GM19238 (cell line): ENCODE results near the gene DDHD1.
A peak's percentile ranks its signal among the peaks of the same experiment; 100 is the strongest.
"Not testable (repeated sequence)": the region's sequence is repeated elsewhere in the genome, so short reads cannot be mapped to it uniquely, and the experiment has no call there.

Source experiments
- DNase-seq: peaks from one replicate; pipeline ENCODE4 v3.0.0; 2011; ENCODE audit warnings: low spot score; ENCODE audit not compliant: insufficient read length

DDHD1 gene

DNA sequence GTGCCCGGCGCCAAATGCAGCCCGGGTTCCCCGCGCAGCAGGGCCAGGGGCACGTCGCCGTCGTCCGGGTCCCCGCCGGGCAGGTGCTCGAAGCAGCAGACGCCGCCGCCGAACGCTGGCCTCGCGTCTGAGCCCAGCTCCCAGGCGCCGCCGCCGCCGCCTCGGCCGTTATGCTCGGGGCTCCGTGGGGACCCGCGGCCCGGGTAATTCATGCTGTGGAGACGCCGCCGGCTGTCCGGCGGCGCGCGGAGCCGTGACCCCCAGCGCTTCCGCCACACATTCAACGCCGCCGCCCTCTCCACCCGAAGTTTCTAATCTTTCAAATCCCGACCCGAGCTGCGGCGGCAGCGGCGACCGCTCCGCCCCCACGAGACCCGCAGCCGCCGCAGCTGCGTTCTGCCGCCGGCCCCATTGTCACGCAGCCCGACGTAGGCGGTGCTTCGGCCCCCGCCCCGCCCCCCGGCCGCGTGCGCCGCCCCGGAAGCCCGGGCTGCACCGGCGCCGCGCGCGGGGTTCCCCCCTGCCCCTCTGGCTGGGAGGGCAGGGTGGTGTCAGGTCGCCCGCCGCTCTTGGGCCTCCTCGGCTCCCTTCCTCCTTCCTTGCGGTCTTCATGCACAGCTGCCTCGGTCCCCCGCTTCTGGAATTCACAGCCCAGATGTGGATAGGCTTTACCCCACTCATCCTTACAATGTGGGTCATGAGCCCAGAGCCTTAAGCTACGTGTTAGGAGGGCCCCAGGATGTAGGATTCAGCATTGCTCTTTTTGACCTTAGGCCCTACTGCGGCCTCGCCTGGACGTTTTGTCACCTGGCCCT lies at the start of gene DDHD1:
Gene DDHD1 (minus strand): TSS at position 437 of the 815 bp plus-strand sequence. CDS start 225 bp downstream, at position 212.
- peak; percentile 87 for DNase-seq

- no peak for DNase-seq
These were observed 42.8 kb upstream of the DDHD1 start for GRCh38 chr14:53195949-53196348.

- DNase-seq = no peak
These were observed 40.1 kb upstream of the DDHD1 start for GRCh38 chr14:53193193-53193592.

GRCh38 chr14:53192052-53192760 lies 39.1 kb upstream of the DDHD1 start:
- no peak for DNase-seq

DNA sequence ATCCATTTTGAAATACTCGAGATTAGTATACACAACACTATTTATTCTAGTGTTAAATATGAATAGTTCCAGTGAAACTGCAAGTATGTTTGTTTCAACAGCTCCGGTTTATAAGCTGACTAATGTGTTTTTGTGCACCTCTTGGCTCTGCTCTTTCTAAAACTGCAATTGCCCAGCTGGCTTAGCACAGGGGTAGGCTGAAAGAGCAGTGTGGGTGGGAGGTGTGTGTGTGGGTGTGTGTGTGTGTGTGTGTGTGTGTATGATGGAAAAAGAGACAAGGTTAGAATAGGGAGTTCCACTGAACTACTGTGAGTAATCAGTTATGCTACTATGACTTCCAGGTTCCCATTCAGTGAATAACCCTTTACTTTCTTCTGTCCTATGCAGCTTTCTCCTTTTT lies 37.8 kb upstream of the DDHD1 start:
- no peak for DNase-seq

- DNase-seq = no peak
These were observed 34.9 kb upstream of the DDHD1 start for GRCh38 chr14:53187921-53188463.

GRCh38 chr14:53186532-53186931 lies 33.4 kb upstream of the DDHD1 start:
- DNase-seq = no peak

GRCh38 chr14:53183611-53184010 lies 30.5 kb upstream of the DDHD1 start:
- DNase-seq = no peak

DNA sequence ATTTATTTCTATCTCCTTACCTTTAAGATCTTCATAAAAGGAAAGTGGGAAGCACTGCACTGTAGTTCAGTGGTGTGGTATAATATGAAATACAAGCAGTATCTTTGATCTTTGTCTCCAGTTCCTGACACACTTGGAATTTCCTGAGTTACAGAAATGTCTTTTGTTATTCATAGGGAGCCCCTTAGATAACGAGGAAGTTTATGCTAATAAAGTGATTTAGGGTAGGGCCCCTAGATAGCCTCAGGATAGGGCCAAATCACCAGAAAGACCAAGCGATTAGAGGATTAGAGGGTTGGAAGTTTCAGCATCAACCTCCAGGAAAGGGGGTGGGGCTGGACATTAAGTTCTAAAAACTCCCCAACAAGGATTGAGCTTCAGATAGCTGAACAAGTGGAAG lies 29.9 kb upstream of the DDHD1 start:
- DNase-seq = no peak

DNA sequence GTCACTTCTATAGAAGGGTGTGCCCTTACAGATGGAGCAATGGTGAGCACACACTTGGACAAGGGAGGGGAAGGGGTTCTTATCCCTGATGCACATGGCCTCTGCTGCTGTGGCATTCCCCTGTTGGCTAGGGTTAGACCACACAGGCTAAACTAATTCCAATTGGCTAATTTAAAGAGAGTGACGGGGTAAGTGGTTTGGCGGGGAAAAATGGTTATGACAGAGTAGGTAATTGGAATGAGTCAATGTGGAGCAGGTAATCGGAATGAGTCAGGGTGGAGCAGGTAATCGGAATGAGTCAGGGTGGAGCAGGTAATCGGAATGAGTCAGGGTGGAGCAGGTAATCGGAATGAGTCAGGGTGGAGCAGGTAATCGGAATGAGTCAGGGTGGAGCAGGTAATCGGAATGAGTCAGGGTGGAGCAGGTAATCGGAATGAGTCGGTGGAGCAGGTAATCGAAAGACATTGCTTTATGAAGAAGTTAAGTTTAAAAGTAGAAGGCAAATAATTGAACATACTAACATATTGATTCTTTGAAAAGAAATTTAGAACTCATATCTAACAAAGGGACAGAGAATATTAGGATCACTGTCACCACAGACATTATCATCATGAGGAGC lies 28.4 kb upstream of the DDHD1 start:
- DNase-seq = not testable (repeated sequence)

DNA sequence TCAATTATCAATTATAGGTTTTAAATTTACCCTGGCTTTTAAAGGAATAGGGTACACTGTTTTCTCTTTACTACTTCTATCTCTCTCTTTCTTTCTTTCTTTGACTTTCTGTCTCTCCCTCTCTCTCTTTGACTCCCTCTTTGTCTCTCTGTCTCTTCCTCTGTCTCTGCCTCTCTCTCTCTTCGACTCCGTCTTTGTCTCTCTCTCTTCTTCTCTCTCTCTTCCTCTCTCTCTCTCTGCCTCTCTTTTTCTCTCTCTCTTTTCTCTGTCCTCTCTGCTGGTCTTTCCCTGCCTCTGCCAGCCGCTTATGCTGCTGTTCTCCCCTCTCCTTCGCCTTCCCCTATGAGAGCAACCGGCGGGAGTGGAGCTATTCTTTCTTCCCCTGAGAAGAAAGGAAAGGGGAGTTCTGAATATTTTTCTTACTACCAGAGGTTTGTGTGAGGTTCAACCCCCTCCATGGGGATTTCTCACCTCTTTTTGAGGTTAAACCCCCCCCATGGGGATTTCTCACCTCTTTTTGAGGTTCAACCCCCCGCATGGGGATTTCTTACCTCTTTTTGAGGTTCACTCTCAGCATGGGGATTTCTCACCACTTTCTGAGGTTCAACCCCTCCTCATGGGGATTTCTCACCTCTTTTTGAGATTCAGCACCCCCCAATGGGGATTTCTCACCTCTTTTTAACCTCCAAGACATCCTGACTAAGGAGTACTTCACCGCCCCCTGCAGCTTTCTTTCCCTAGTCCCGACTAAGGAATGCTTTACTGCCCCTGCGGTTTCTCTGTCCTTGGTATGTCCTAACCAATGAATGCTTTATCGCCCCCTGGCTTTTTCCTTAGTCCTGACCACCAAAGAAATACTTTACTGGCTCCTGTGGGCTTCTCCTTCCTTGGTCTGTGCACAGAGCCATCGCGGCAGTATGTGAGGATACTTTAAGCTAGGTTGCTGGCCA lies 27.4 kb upstream of the DDHD1 start:
- no peak for DNase-seq

- DNase-seq = not testable (repeated sequence)
These were observed 26.4 kb upstream of the DDHD1 start for GRCh38 chr14:53179486-53180005.

DNA sequence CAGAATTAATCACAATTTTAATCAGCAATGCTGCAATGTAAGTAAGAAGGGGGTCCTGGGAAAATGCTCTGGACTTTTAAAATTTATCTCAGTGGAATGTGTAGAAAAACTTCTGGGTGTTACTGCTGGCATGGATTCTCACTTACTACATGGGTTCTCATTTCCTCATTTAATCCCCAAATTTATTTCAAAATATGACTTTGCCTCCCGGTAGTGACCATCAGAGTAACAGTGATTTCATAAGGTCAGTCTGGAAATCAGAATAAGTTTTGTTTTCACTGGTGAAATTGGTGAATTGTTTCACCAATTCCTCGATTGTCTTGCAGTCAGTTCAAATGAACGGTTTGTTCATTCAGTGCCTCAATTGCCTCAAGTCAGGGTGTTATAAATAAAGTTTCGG lies 22.3 kb upstream of the DDHD1 start:
- no peak for DNase-seq

DNA sequence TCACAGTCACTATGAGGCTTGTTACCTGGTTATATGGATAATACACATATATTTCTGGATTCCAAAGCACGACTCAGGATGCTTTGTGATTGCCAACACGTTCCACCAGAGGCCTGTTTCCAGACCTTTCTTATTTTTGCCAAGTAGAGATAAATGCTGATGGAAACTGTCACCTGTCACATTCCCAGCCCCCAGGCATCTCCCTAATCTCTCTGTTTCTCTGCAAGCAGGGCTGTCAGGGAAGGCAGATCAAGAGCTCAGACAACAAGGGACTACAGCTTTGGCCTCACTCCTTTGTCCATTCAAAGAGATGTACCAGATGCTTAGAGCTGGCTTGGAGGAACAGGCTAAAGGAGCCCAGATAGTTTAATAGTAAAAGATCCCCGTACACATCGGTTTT lies 21.8 kb upstream of the DDHD1 start:
- DNase-seq = no peak

DNA sequence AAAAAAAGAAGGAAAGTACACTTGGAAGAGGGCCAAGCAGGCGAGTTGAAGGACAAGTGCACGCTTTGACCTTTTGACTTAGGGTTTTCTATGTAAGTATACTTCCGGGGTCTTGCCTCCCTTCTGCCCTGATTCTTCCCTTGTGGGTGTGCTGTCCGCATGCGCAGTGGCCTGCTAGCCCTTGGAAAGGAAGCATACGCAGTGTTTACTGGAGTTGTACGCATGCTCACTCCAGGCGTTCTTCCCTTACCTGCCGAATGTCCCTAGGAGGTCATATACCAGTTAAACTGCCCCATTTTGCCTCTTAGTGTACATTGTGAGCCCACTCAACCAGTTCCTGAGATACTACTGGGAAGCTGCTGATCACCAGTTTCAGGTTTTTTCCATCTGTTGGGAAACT lies 15.7 kb upstream of the DDHD1 start:
- no peak for DNase-seq

- DNase-seq = no peak
These were observed 14.6 kb upstream of the DDHD1 start for GRCh38 chr14:53167602-53168328.

DNA sequence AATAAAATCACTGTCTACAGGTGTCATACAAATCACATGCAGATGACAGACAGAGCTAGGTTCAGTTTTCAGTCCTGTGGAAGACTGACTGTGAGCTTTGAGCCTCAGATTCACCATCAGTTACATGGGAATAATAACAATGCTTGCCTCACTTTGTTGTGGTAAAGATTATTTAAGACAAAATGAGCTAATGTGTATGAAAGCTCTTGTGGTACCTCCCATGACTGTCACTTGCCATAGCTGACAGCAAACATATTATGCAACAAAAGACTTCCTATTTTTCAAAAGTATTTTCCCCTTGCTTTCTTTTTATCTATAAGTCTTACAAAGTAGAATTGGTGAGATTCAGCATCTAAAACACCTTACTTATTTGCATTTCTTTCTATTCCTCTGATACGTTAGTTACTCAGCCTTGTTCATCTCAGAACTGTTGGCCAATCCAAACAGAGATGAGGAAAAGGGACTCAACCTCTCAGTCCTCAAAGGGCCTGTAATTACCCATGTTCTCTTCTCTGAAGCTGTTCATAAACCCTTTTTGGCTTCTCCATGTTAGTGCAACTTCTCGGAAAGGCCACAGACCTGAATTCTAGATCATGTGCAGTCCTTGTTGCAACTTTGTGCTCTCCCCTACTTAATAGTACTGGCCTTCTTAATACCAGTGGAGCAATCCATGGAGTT lies 8.8 kb upstream of the DDHD1 start:
- DNase-seq = no peak

- DNase-seq = no peak
These were observed 3.1 kb upstream of the DDHD1 start for GRCh38 chr14:53156238-53156637.

- DNase-seq = no peak
These were observed 584 bp upstream of the DDHD1 start for GRCh38 chr14:53153702-53154112.
